Loucy (cell line): ENCODE data around the gene IGSF9B.

Source experiments
- H2AFZ ChIP-seq: fragments of 200-600 bp; sonication (generic); 2 replicates; pipeline ENCODE4 v1.6.0; 2016; ENCODE audit warnings: antibody characterized with exemption, mild to moderate bottlenecking, low read length, moderate library complexity
- H3F3A ChIP-seq: fragments of 200-600 bp; 2 replicates; pipeline ENCODE4 v1.6.0; 2016; ENCODE audit warnings: antibody characterized with exemption, low read depth, mild to moderate bottlenecking
- H3K27me3 ChIP-seq: fragments of 200-600 bp; sonication (generic); 2 replicates; pipeline ENCODE4 v1.6.1; 2014; ENCODE audit warnings: low read length, mild to moderate bottlenecking; ENCODE audit not compliant: insufficient read depth, poor library complexity, severe bottlenecking
- H3K36me3 ChIP-seq: fragments of 200-600 bp; sonication (generic); 2 replicates; pipeline ENCODE4 v1.6.1; 2016; ENCODE audit warnings: low read length; ENCODE audit not compliant: insufficient read depth
- H3K4me1 ChIP-seq: fragments of 200-600 bp; sonication (generic); 2 replicates; pipeline ENCODE4 v1.5.1; 2014; ENCODE audit warnings: low read length, mild to moderate bottlenecking; ENCODE audit not compliant: insufficient read depth, poor library complexity, severe bottlenecking
- H3K4me2 ChIP-seq: fragments of 200-600 bp; sonication (generic); 2 replicates; pipeline ENCODE4 v1.6.0; 2014; ENCODE audit warnings: antibody characterized with exemption, low read length, low read depth, mild to moderate bottlenecking; ENCODE audit not compliant: poor library complexity, severe bottlenecking
- H3K4me3 ChIP-seq: fragments of 200-600 bp; sonication (generic); 2 replicates; pipeline ENCODE4 v1.5.1; 2014; ENCODE audit warnings: low read length, mild to moderate bottlenecking, mixed read lengths; ENCODE audit not compliant: poor library complexity, severe bottlenecking
- H3K79me2 ChIP-seq: fragments of 200-600 bp; sonication (generic); 2 replicates; pipeline ENCODE4 v1.6.1; 2014; ENCODE audit warnings: low read length; ENCODE audit not compliant: insufficient read depth
- H3K9ac ChIP-seq: fragments of 200-600 bp; sonication (generic); 2 replicates; pipeline ENCODE4 v1.6.0; 2014; ENCODE audit warnings: mild to moderate bottlenecking, low read depth, low read length, moderate library complexity; ENCODE audit not compliant: poor library complexity, severe bottlenecking
- H3K9me2 ChIP-seq: fragments of 200-600 bp; sonication (generic); replicated peaks from 2 replicates; pipeline ENCODE4 v1.6.1; 2016; ENCODE audit warnings: low read depth, low read length, mixed read lengths
- H3K9me3 ChIP-seq: fragments of 200-600 bp; sonication (generic); 2 replicates; pipeline ENCODE4 v1.6.1; 2014; ENCODE audit warnings: mild to moderate bottlenecking, antibody characterized with exemption, low read length, low read depth; ENCODE audit not compliant: insufficient read depth
- H4K20me1 ChIP-seq: fragments of 200-600 bp; sonication (generic); 2 replicates; pipeline ENCODE4 v1.6.0; 2014; ENCODE audit warnings: antibody characterized with exemption, low read length, mild to moderate bottlenecking; ENCODE audit not compliant: insufficient read depth, poor library complexity, severe bottlenecking
- CTCF ChIP-seq: fragments of 200-600 bp; sonication (generic); conservative IDR thresholded peaks from 2 replicates; pipeline ENCODE4 v1.5.1; 2014; ENCODE audit warnings: mild to moderate bottlenecking, antibody characterized with exemption, low read length
- EZH2phosphoT487 ChIP-seq: fragments of 200-600 bp; IDR thresholded peaks from 2 replicates; pipeline ENCODE4 v1.6.1; 2018; ENCODE audit warnings: antibody characterized with exemption, mild to moderate bottlenecking, moderate library complexity, borderline replicate concordance

IGSF9B gene

GRCh38 chr11:133946541-133947318, 10.0 kb downstream of the IGSF9B start:
- peaks cover 4% of the 10 kb centered on the region; the same call in 1 of the 2 replicates for H3K9me3 ChIP-seq
- no peak overlapping the region for H3K4me2 ChIP-seq
- H4K20me1 ChIP-seq, result no peaks in the 10 kb centered on the region
- H3K9me2 ChIP-seq, result no peaks in the 10 kb centered on the region
- no peaks in the 10 kb centered on the region for H3K27me3 ChIP-seq
- no peaks in the 10 kb centered on the region for H3F3A ChIP-seq
- no peak overlapping the region for H2AFZ ChIP-seq
- no peak overlapping the region for H3K9ac ChIP-seq
- H3K36me3 ChIP-seq, result no peaks in the 10 kb centered on the region
- TF ChIP-seq EZH2phosphoT487, result no peak
- no peak for TF ChIP-seq CTCF
- H3K79me2 ChIP-seq, result no peaks in the 10 kb centered on the region
- no peak overlapping the region for H3K4me3 ChIP-seq
- no peaks in the 10 kb centered on the region for H3K4me1 ChIP-seq

GRCh38 chr11:133946051-133946450, 10.7 kb downstream of the IGSF9B start:
- Histone ChIP-seq H2AFZ (no peak overlapping the region), H3K4me1 (no peaks in the 10 kb centered on the region), H3K9ac (no peak overlapping the region), H3F3A (no peaks in the 10 kb centered on the region), H3K9me2 (no peaks in the 10 kb centered on the region), H3K9me3 (peaks cover 4% of the 10 kb centered on the region; the same call in 1 of the 2 replicates), H3K4me2 (no peak overlapping the region), H3K4me3 (no peak overlapping the region), H3K79me2 (no peaks in the 10 kb centered on the region), H4K20me1 (no peaks in the 10 kb centered on the region), H3K36me3 (no peaks in the 10 kb centered on the region), H3K27me3 (no peaks in the 10 kb centered on the region)
- TF ChIP-seq CTCF, result no peak
- no peak for TF ChIP-seq EZH2phosphoT487

- H3K9me2 ChIP-seq, result no peaks in the 10 kb centered on the region
- H3K4me1 ChIP-seq, result no peaks in the 10 kb centered on the region
- no peak overlapping the region for H3K4me3 ChIP-seq
- no peaks in the 10 kb centered on the region for H3K27me3 ChIP-seq
- H3K36me3 ChIP-seq, result no peaks in the 10 kb centered on the region
- H3K9me3 ChIP-seq, result peaks cover 4% of the 10 kb centered on the region; the same call in 1 of the 2 replicates
- no peak for TF ChIP-seq EZH2phosphoT487
- TF ChIP-seq CTCF, result no peak
- no peak overlapping the region for H2AFZ ChIP-seq
- no peak overlapping the region for H3K4me2 ChIP-seq
- no peaks in the 10 kb centered on the region for H4K20me1 ChIP-seq
- H3F3A ChIP-seq, result no peaks in the 10 kb centered on the region
- no peaks in the 10 kb centered on the region for H3K79me2 ChIP-seq
- no peak overlapping the region for H3K9ac ChIP-seq
Measured at GRCh38 chr11:133945087-133945974, 11.4 kb downstream of the IGSF9B start.
